HCT116 (cell line): ENCODE data around the gene ARHGAP10. TPM values are rescaled to one million over a fixed set of nuclear protein-coding genes. Genes with fewer than 3 reads are reported as not detected.

ENCODE experiments used
- ATAC-seq: fragments of 200-7000 bp; cut with Tn5 transposase; 2 replicates; pipeline ENCODE4 v1.9.1; 2020; ENCODE audit warnings: mild to moderate bottlenecking, moderate library complexity
- BruUV-seq: library from RNA; stranded (reverse); fragments of 400-500 nt; replicated peaks from 2 replicates; lab custom pipeline; 2021; lab: Mats Ljungman, UMichigan
- CTCF ChIA-PET: fragments of 300-600 bp; sonication (Branson Sonifier 250); formaldehyde crosslinking; loops from one replicate; lab custom pipeline; 2021; ENCODE audit warnings: antibody characterized with exemption; lab: Charles Lee
- POLR2A ChIA-PET: fragments of 300-600, 350-600 bp; sonication (Branson Sonifier 250); formaldehyde crosslinking; loops from one replicate; lab custom pipeline; 2021; ENCODE audit warnings: antibody characterized with exemption; lab: Charles Lee
- RAD21 ChIA-PET, 2 experiments: fragments of 300-600 bp; sonication (Branson Sonifier 250); formaldehyde crosslinking; loops; one replicate each; lab custom pipeline; 2023; ENCODE audit warnings: low total read pairs in 2 of 2; ENCODE audit not compliant: uncharacterized antibody in 2 of 2, unreplicated experiment in 2 of 2, low non-redundant PET in 1 of 2; lab: Charles Lee
- DNase-seq: peaks from one replicate; pipeline ENCODE4 v3.0.0-alpha.2; 2010; ENCODE audit warnings: low read depth, low spot score
- H2AFZ ChIP-seq: fragments of 200-600 bp; shearing (Covaris generic), sonication (generic); 2 replicates; pipeline ENCODE4 v1.6.1; 2017; ENCODE audit warnings: low read depth, mixed run types, mixed read lengths, antibody characterized with exemption, low read length; ENCODE audit not compliant: poor library complexity, severe bottlenecking
- H3K27ac ChIP-seq: 2 replicates; pipeline ENCODE4 v1.5.1; 2012; ENCODE audit warnings: low read depth, low read length
- H3K27me3 ChIP-seq: fragments of 200-600 bp; sonication (generic); 2 replicates; pipeline ENCODE4 v1.6.1; 2016; ENCODE audit warnings: mixed run types, low read length, mixed read lengths; ENCODE audit not compliant: insufficient read depth
- H3K36me3 ChIP-seq, 2 experiments: fragments of 200-500 bp in 1 of 2; fragments of 200-600 bp in 1 of 2; sonication (Bioruptor generic) in 1 of 2; sonication (generic) in 1 of 2; 2 replicates each; pipeline versions ENCODE4 v1.5.1 to v1.6.1; 2014 to 2016; ENCODE audit warnings: low read length in 2 of 2, inconsistent platforms in 1 of 2, mixed read lengths in 1 of 2, mixed run types in 1 of 2; ENCODE audit not compliant: insufficient read depth in 2 of 2, control insufficient read depth in 1 of 2
- H3K4me1 ChIP-seq, 2 experiments: fragments of 200-600 bp in 1 of 2; sonication (generic) in 1 of 2; 2 replicates each; pipeline versions ENCODE4 v1.5.1 to v1.6.1; 2012 to 2017; ENCODE audit warnings: low read length in 2 of 2, inconsistent platforms in 1 of 2, mild to moderate bottlenecking in 1 of 2, mixed read lengths in 1 of 2, mixed run types in 1 of 2, moderate library complexity in 1 of 2; ENCODE audit not compliant: insufficient read depth in 2 of 2, control insufficient read depth in 1 of 2
- H3K4me2 ChIP-seq: fragments of 200-600 bp; sonication (generic); 2 replicates; pipeline ENCODE4 v1.6.1; 2017; ENCODE audit warnings: mixed run types, low read length, mixed read lengths
- H3K4me3 ChIP-seq, 2 experiments: fragments of 200-600 bp in 1 of 2; sonication (generic) in 1 of 2; replicated peaks in 1 of 2; 2 replicates each; pipeline ENCODE4 v1.5.1; 2011 to 2016; ENCODE audit warnings: low read length in 2 of 2, control low read depth in 1 of 2, low read depth in 1 of 2, mild to moderate bottlenecking in 1 of 2, mixed read lengths in 1 of 2, mixed run types in 1 of 2
- H3K79me2 ChIP-seq: fragments of 200-600 bp; sonication (generic); 2 replicates; pipeline ENCODE4 v1.6.1; 2017; ENCODE audit warnings: mild to moderate bottlenecking, mixed run types, low read length, moderate library complexity, mixed read lengths; ENCODE audit not compliant: insufficient read depth
- H3K9ac ChIP-seq: fragments of 200-600 bp; sonication (generic); 2 replicates; pipeline ENCODE4 v1.6.1; 2016; ENCODE audit warnings: low read length, mixed read lengths
- H3K9me2 ChIP-seq: fragments of 200-600 bp; sonication (generic), shearing (Covaris generic); 2 replicates; pipeline ENCODE4 v1.6.1; 2017; ENCODE audit warnings: mixed run types, mild to moderate bottlenecking, moderate library complexity; ENCODE audit not compliant: insufficient read depth
- H3K9me3 ChIP-seq, 2 experiments: fragments of 200-500 bp in 1 of 2; fragments of 200-600 bp in 1 of 2; sonication (Bioruptor generic) in 1 of 2; sonication (generic) in 1 of 2; 2 replicates each; pipeline ENCODE4 v1.6.1; 2014 to 2017; ENCODE audit warnings: low read length in 2 of 2, mixed read lengths in 2 of 2, inconsistent platforms in 1 of 2, low read depth in 1 of 2, mild to moderate bottlenecking in 1 of 2, mixed run types in 1 of 2, moderate library complexity in 1 of 2; ENCODE audit not compliant: control insufficient read depth in 1 of 2, insufficient read depth in 1 of 2
- H4K20me1 ChIP-seq: fragments of 200-600 bp; sonication (generic), shearing (Covaris generic); 2 replicates; pipeline ENCODE4 v1.6.1; 2017; ENCODE audit warnings: mixed run types, mild to moderate bottlenecking, moderate library complexity; ENCODE audit not compliant: insufficient read depth
- CBX3 ChIP-seq: IDR thresholded peaks from 2 replicates; pipeline ENCODE4 v1.6.1; 2012; ENCODE audit warnings: low read depth
- CEBPB ChIP-seq: IDR thresholded peaks from 2 replicates; pipeline ENCODE4 v1.6.1; 2012; ENCODE audit warnings: low read depth
- ELF1 ChIP-seq: IDR thresholded peaks from 2 replicates; pipeline ENCODE4 v1.6.1; 2012; ENCODE audit warnings: low read depth, borderline replicate concordance
- EZH2 ChIP-seq: fragments of 200-600 bp; sonication (generic); IDR thresholded peaks from 2 replicates; pipeline ENCODE4 v1.6.1; 2017; ENCODE audit warnings: antibody characterized with exemption, mixed run types
- EZH2phosphoT487 ChIP-seq: fragments of 200-600 bp; IDR thresholded peaks from 2 replicates; pipeline ENCODE4 v1.6.1; 2018; ENCODE audit warnings: antibody characterized with exemption, borderline replicate concordance
- POLR2A ChIP-seq: IDR thresholded peaks from 2 replicates; pipeline ENCODE4 v1.7.0; 2011; ENCODE audit warnings: borderline replicate concordance; ENCODE audit not compliant: insufficient read depth, insufficient read length; ENCODE audit errors: extremely low read depth
- POLR2AphosphoS5 ChIP-seq: IDR thresholded peaks from 2 replicates; pipeline ENCODE4 v1.6.1; 2011; ENCODE audit warnings: mild to moderate bottlenecking, low read depth, low read length, moderate library complexity
- ZFX ChIP-seq: fragments of 450-650 bp; IDR thresholded peaks from 2 replicates; pipeline ENCODE4 v1.6.1; 2017
- intact Hi-C: fragments of 100-400 bp; cut with micrococcal nuclease; formaldehyde crosslinking; loops from 2 replicates; pipeline ENCODE4 v1.10.0; 2022
- total RNA-seq: library from RNA; stranded (reverse); gene quantifications from one replicate; pipeline ENCODE4 v1.2.1, GENCODE V29; 2021; ENCODE audit not compliant: unreplicated experiment

Gene ARHGAP10
- total RNA-seq, 1 experiment from 2014 or later, result 24.7 TPM

DNA sequence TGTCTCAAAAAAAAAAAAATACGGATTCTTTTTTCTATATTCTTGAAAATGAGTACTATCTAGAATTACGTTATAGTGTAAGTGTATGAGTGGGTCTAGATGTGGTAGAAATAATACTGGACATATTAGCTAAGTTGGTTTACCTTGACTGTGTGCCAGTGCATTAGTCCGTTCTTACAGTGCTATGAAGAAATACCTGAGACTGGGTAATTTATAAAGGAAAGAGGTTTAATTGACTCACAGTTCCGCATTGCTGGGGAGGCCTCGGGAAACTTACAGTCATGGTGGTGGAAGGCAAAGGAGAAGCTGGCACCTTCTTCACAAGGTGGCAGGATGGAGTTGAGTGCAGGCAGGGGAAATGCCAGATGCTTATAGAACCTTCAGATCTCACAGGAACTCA, 92.4 kb downstream of the ARHGAP10 start:
- ChIA-PET RAD21 (no interaction called here), CTCF (no interaction called here), POLR2A (no interaction called here)
- Histone ChIP-seq H3K4me2 (no peak overlapping the region), H3K9me3 (no peaks in the 10 kb centered on the region), H3K9me2 (no peaks in the 10 kb centered on the region), H3K9ac (no peak overlapping the region), H3K27ac (no peak overlapping the region), H4K20me1 (no peaks in the 10 kb centered on the region; the same call in 1 of the 2 replicates), H2AFZ (no peak overlapping the region), H3K4me1 (peaks cover 20 to 40% of the 10 kb centered on the region in 2 experiments; a peak in 3 of 4 replicates), H3K27me3 (no peaks in the 10 kb centered on the region), H3K79me2 (peaks cover 9% of the 10 kb centered on the region; the same call in 1 of the 2 replicates), H3K36me3 (no peaks in the 10 kb centered on the region; a peak in 1 of 4 replicates), H3K4me3 (no peak overlapping the region)
- TF ChIP-seq ZFX, result no peak
- intact Hi-C loops, result no loop called here
- DNase-seq, result no peak
- BruUV-seq, result no TSS peak
- ATAC-seq, result no peak

DNA sequence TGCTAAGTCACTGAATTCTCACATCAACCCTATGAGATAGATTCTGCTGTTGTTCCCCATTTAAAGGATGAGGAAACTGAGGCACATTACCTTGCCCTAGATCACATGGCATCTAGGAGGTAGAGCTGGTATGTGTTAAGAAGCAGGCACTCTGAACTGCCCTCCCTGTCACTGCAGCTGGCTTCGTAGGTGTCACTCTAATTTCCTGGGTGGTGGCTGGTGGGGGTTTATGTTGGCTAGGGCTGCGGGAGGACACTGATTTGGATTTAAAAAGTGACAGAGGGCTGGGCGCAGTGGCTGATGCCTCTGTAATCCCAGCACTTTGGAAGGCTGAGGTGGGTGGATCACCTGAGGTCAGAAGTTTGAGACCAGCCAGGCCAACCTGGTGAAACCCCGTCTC, 93.0 kb downstream of the ARHGAP10 start:
- BruUV-seq, result no TSS peak
- Histone ChIP-seq H3K4me2 (no peak overlapping the region), H3K9me2 (no peaks in the 10 kb centered on the region), H3K79me2 (peaks cover 9% of the 10 kb centered on the region; the same call in 1 of the 2 replicates), H3K4me3 (no peak overlapping the region), H3K36me3 (no peaks in the 10 kb centered on the region; a peak in 1 of 4 replicates), H3K27ac (no peak overlapping the region), H3K9me3 (no peaks in the 10 kb centered on the region), H3K9ac (no peak overlapping the region), H3K4me1 (peaks cover 22 to 46% of the 10 kb centered on the region in 2 experiments; a peak in 3 of 4 replicates), H4K20me1 (no peaks in the 10 kb centered on the region; the same call in 1 of the 2 replicates), H2AFZ (no peak overlapping the region), H3K27me3 (no peaks in the 10 kb centered on the region)
- intact Hi-C loops, result no loop called here
- RAD21 ChIA-PET, result no interaction called here
- TF ChIP-seq CEBPB, result no peak
- TF ChIP-seq EZH2, result no peak
- TF ChIP-seq CBX3, result no peak
- no peak for TF ChIP-seq POLR2AphosphoS5
- no peak for TF ChIP-seq ELF1
- no peak for TF ChIP-seq EZH2phosphoT487
- TF ChIP-seq POLR2A, result no peak
- POLR2A ChIA-PET, result no interaction called here
- ATAC-seq (no peak), DNase-seq (no peak)
- CTCF ChIA-PET, result no interaction called here
